BLaER1 treated with 17β-estradiol and CSF1 and Interleukin-3, amounts not matched to agents 10 nM and 100 nM (cell line): Measurements from ENCODE around the gene ZBTB7C.

Experiments
- H3K27ac ChIP-seq, 11 experiments: shearing (Covaris generic); formaldehyde crosslinking; 2 replicates each; pipeline ENCODE4 v1.8.1; 2022
- H3K27me3 ChIP-seq, 11 experiments: shearing (Covaris generic); formaldehyde crosslinking; 2 replicates each; pipeline ENCODE4 v1.8.1; 2022
- H3K36me3 ChIP-seq, 11 experiments: shearing (Covaris generic); formaldehyde crosslinking; 2 replicates each; pipeline ENCODE4 v1.8.1; 2022
- H3K4me1 ChIP-seq, 10 experiments: shearing (Covaris generic); formaldehyde crosslinking; 2 replicates each; pipeline ENCODE4 v1.8.1; 2022
- H3K4me2 ChIP-seq, 11 experiments: shearing (Covaris generic); formaldehyde crosslinking; 2 replicates each; pipeline ENCODE4 v1.8.1; 2022
- H3K4me3 ChIP-seq, 10 experiments: shearing (Covaris generic); formaldehyde crosslinking; 2 replicates each; pipeline ENCODE4 v1.8.1; 2022
- H3K9ac ChIP-seq, 11 experiments: shearing (Covaris generic); formaldehyde crosslinking; 2 replicates each; pipeline ENCODE4 v1.8.1; 2022
- H3K9me3 ChIP-seq, 11 experiments: shearing (Covaris generic); formaldehyde crosslinking; replicated peaks in 1 of 11; 2 replicates each; pipeline ENCODE4 v1.8.1; 2022
- H4K20me1 ChIP-seq, 11 experiments: shearing (Covaris generic); formaldehyde crosslinking; 2 replicates each; pipeline ENCODE4 v1.8.1; 2022
- Cebpa-rat ChIP-seq, 11 experiments: shearing (Covaris generic); IDR thresholded peaks; 2 replicates each; pipeline ENCODE4 v1.8.1; 2022

The ZBTB7C gene

DNA sequence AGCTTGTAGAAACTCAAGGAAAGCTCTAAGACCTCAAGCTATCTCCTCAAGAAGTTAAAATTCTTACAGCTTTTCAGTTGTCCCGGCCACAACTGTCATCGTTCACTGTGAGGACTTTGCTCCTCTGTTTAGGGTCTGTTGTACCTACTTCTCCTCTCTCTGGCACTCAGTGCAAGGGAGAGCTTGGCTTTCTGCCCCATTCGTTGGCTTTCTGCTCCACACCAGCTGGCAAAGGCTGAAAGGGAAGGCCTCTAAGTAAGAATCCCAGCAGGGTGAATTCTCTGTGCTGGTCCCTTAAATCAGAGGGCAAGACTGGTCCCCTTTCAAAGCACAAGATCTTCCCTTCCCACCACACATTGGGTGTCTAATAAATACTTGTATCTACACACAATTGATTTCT lies 17.3 kb downstream of the ZBTB7C start:
- H3K4me1 ChIP-seq: peaks cover 0 to 26% (median 0%) of the 10 kb centered on the region in 10 experiments; a peak in 6 of 20 replicates
- no peak overlapping the region for H3K9ac ChIP-seq
- H3K36me3 ChIP-seq: no peaks in the 10 kb centered on the region
- no peaks in the 10 kb centered on the region for H3K9me3 ChIP-seq
- H4K20me1 ChIP-seq: no peaks in the 10 kb centered on the region
- no peak overlapping the region for H3K27ac ChIP-seq
- no peaks in the 10 kb centered on the region for H3K27me3 ChIP-seq
- no peak overlapping the region for H3K4me3 ChIP-seq
- no peak overlapping the region; a peak in 1 of 22 replicates for H3K4me2 ChIP-seq
- no peak for TF ChIP-seq Cebpa-rat (IDR thresholded peaks at IDR 0.05)

- no peaks in the 10 kb centered on the region for H4K20me1 ChIP-seq
- peaks cover 0 to 21% (median under 1%) of the 10 kb centered on the region in 10 experiments; a peak in 8 of 20 replicates for H3K4me1 ChIP-seq
- no peaks in the 10 kb centered on the region for H3K36me3 ChIP-seq
- no peak overlapping the region for H3K4me2 ChIP-seq
- no peak for TF ChIP-seq Cebpa-rat (IDR thresholded peaks at IDR 0.05)
- no peak overlapping the region for H3K4me3 ChIP-seq
- H3K27ac ChIP-seq: no peak overlapping the region
- H3K27me3 ChIP-seq: no peaks in the 10 kb centered on the region
- no peaks in the 10 kb centered on the region for H3K9me3 ChIP-seq
- no peak overlapping the region for H3K9ac ChIP-seq
These were observed 18.5 kb downstream of the ZBTB7C start for GRCh38 chr18:48390641-48391040.

- no peaks in the 10 kb centered on the region for H3K9me3 ChIP-seq
- H3K4me1 ChIP-seq: peaks cover 0 to 14% (median under 1%) of the 10 kb centered on the region in 10 experiments; a peak in 9 of 20 replicates
- H3K27me3 ChIP-seq: no peaks in the 10 kb centered on the region
- no peaks in the 10 kb centered on the region for H4K20me1 ChIP-seq
- no peak overlapping the region for H3K4me2 ChIP-seq
- H3K36me3 ChIP-seq: no peaks in the 10 kb centered on the region
- H3K4me3 ChIP-seq: no peak overlapping the region
- no peak overlapping the region for H3K27ac ChIP-seq
- no peak for TF ChIP-seq Cebpa-rat (IDR thresholded peaks at IDR 0.05)
- no peak overlapping the region for H3K9ac ChIP-seq
These were observed 20.7 kb downstream of the ZBTB7C start for GRCh38 chr18:48388478-48388877.

DNA sequence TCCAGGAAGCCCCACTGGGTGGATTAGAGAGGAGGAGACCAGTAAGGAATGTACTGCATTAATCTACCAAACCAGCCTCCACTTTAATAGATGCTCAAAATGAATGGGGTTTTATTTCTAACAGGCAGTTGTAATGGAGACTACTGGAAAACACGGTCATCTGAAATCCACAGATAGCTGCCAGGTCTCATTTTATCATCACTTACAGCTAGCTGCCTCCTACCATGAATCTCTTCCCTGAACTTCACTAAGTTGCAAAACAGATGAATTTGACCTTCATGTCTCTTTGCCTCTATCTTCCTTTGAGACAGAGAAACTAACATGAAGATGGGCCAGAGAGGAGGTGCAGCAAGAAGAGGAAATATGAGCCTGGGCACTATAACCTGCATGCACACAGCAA lies 21.9 kb downstream of the ZBTB7C start:
- no peak overlapping the region for H3K4me2 ChIP-seq
- no peaks in the 10 kb centered on the region for H4K20me1 ChIP-seq
- no peak overlapping the region for H3K9ac ChIP-seq
- H3K36me3 ChIP-seq: no peaks in the 10 kb centered on the region
- H3K27ac ChIP-seq: no peak overlapping the region
- peaks cover 0 to 5% (median 0%) of the 10 kb centered on the region in 10 experiments; a peak in 8 of 20 replicates for H3K4me1 ChIP-seq
- no peak overlapping the region for H3K4me3 ChIP-seq
- TF ChIP-seq Cebpa-rat (IDR thresholded peaks at IDR 0.05): no peak
- H3K9me3 ChIP-seq: no peaks in the 10 kb centered on the region
- no peaks in the 10 kb centered on the region for H3K27me3 ChIP-seq

DNA sequence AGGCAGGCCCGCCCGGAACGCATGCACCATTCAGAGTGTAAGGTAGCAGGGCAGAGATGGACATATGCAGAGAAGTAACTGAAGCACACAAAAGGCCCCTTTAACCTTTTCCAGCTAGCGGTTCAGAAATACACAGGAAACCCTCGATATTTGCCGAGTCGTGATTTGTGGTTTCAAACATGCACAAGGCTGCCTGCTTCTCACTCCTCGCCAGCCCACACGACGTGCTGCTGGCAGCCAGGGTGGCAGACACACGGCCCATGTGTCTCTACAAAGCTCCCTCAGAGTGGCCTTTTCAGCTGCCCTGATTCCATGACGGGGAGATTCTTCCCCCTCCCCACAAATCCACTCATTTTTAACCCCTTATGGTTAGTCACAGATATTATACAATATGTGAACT lies 23.6 kb downstream of the ZBTB7C start:
- no peaks in the 10 kb centered on the region for H3K36me3 ChIP-seq
- H3K4me3 ChIP-seq: no peak overlapping the region
- no peaks in the 10 kb centered on the region for H3K9me3 ChIP-seq
- H3K27me3 ChIP-seq: no peaks in the 10 kb centered on the region
- peak overlapping the region in 1 of 11 experiments; percentile 20; a peak in 1 of 22 replicates for H3K4me2 ChIP-seq
- H4K20me1 ChIP-seq: no peaks in the 10 kb centered on the region
- no peak overlapping the region for H3K27ac ChIP-seq
- no peak overlapping the region for H3K9ac ChIP-seq
- peaks cover 0 to 4% (median 0%) of the 10 kb centered on the region in 10 experiments; a peak in 3 of 20 replicates for H3K4me1 ChIP-seq
- TF ChIP-seq Cebpa-rat (IDR thresholded peaks at IDR 0.05): no peak

DNA sequence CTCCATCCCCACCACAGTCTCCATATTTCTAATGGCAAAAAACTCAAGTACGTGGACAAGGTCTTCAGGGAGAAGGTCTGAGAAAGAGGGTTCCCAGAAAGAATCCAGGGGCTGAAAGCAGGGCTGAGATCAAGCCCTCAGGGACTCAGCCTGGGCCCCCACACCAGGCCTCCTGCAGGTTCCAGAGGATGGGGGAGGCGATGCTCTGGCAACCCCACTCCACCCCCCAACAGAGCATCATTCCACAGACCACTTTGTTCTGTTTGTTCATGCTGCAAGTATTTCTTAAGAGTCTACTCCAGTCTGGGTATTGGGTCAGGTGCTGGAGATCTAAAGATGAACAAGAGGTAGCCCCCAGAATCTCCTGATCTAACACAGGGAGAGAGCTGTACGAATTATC lies 32.2 kb downstream of the ZBTB7C start:
- no peak overlapping the region for H3K4me3 ChIP-seq
- no peaks in the 10 kb centered on the region; a peak in 1 of 22 replicates for H3K9me3 ChIP-seq
- no peaks in the 10 kb centered on the region for H3K36me3 ChIP-seq
- no peak for TF ChIP-seq Cebpa-rat (IDR thresholded peaks at IDR 0.05)
- no peaks in the 10 kb centered on the region for H4K20me1 ChIP-seq
- no peak overlapping the region for H3K27ac ChIP-seq
- H3K27me3 ChIP-seq: no peaks in the 10 kb centered on the region
- H3K4me1 ChIP-seq: peaks cover 0 to 15% (median 0%) of the 10 kb centered on the region in 10 experiments; a peak in 1 of 20 replicates
- no peak overlapping the region for H3K4me2 ChIP-seq
- H3K9ac ChIP-seq: no peak overlapping the region

DNA sequence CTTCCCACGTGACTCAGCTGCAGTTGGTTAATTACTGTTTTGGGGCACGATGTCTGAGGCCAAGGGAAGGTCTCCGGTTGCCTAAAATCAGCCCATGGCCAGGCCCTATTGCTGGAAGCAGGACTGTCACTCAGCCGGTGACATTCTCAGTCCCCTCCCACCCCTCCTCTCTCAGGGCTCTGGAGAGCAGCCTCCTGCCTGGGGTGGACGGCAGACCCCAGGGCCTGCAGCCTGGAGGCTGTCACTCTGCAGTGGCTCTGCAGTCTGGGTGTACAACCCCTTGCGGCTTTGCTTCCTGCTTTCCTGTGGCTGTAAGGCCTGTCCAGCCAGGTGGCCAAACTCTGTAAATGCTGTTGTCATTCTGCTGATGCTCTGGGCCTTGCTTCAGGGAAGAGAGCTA lies 32.8 kb downstream of the ZBTB7C start:
- Histone ChIP-seq H4K20me1 (no peaks in the 10 kb centered on the region), H3K36me3 (no peaks in the 10 kb centered on the region), H3K9me3 (no peaks in the 10 kb centered on the region; a peak in 1 of 22 replicates), H3K4me1 (peaks cover 0 to 15% (median 0%) of the 10 kb centered on the region in 10 experiments; a peak in 1 of 20 replicates), H3K4me3 (no peak overlapping the region), H3K27me3 (no peaks in the 10 kb centered on the region), H3K4me2 (no peak overlapping the region), H3K9ac (no peak overlapping the region), H3K27ac (no peak overlapping the region)
- TF ChIP-seq Cebpa-rat (IDR thresholded peaks at IDR 0.05): no peak

- Histone ChIP-seq H4K20me1 (no peaks in the 10 kb centered on the region), H3K4me1 (peaks cover 0 to 15% (median 0%) of the 10 kb centered on the region in 10 experiments; a peak in 1 of 20 replicates), H3K9ac (no peak overlapping the region), H3K4me3 (no peak overlapping the region), H3K27ac (no peak overlapping the region), H3K9me3 (no peaks in the 10 kb centered on the region; a peak in 1 of 22 replicates), H3K36me3 (no peaks in the 10 kb centered on the region), H3K27me3 (no peaks in the 10 kb centered on the region), H3K4me2 (peak overlapping the region in 1 of 11 experiments; percentile 33; a peak in 1 of 22 replicates)
- no peak for TF ChIP-seq Cebpa-rat (IDR thresholded peaks at IDR 0.05)
These were observed 33.9 kb downstream of the ZBTB7C start for GRCh38 chr18:48375150-48375800.

- Histone ChIP-seq H3K4me2 (no peak overlapping the region; a peak in 1 of 22 replicates), H3K4me1 (peaks cover 0 to 15% (median 0%) of the 10 kb centered on the region in 10 experiments; a peak in 1 of 20 replicates), H3K27me3 (no peaks in the 10 kb centered on the region), H3K9me3 (peaks cover 0 to 4% (median 0%) of the 10 kb centered on the region in 11 experiments; a peak in 3 of 22 replicates), H4K20me1 (no peaks in the 10 kb centered on the region), H3K27ac (no peak overlapping the region), H3K36me3 (no peaks in the 10 kb centered on the region), H3K9ac (no peak overlapping the region), H3K4me3 (no peak overlapping the region)
- no peak for TF ChIP-seq Cebpa-rat (IDR thresholded peaks at IDR 0.05)
These were observed 34.6 kb downstream of the ZBTB7C start for GRCh38 chr18:48374423-48375149.
